ENCODE measurements around the gene KRTDAP.
A peak's percentile ranks its signal among the peaks of the same experiment; 100 is the strongest.
"Not testable (repeated sequence)": the region's sequence is repeated elsewhere in the genome, so short reads cannot be mapped to it uniquely, and the experiment has no call there.

Gene KRTDAP

GRCh38 chr19:35483089-35483488, 7.2 kb downstream of the KRTDAP start:
- no peak overlapping the region for H2BK5ac ChIP-seq (ENCODE audit: low read depth, low read length, poor library complexity)
- H4K12ac ChIP-seq (ENCODE audit: low read depth, low read length): no peak overlapping the region
- H3K4me2 ChIP-seq (ENCODE audit: low read length): no peak overlapping the region
- no peak overlapping the region for H2AK5ac ChIP-seq (ENCODE audit: low read length)
- no peak overlapping the region for H3K4me3 ChIP-seq (ENCODE audit: low read depth, low read length)
- WGBS (ENCODE audit: extremely low coverage, insufficient coverage, insufficient read length): no CpG with 5 or more reads among the region's 5 CpGs
- no peak overlapping the region for H2AFZ ChIP-seq (ENCODE audit: insufficient read depth, low read length, poor library complexity)
- H3K36me3 ChIP-seq (ENCODE audit: control insufficient read depth in 1 of 2, insufficient read depth in 2 of 2, low read length in 2 of 2): no peaks in the 10 kb centered on the region
- H3K4ac ChIP-seq (ENCODE audit: low read depth, low read length): no peak overlapping the region
- DNase-seq: no peak
- no peak overlapping the region for H4K91ac ChIP-seq (ENCODE audit: low read depth, low read length)
- no peaks in the 10 kb centered on the region for H3K9me3 ChIP-seq (ENCODE audit: insufficient read depth, low read depth, low read length)
- no peak overlapping the region for H3K18ac ChIP-seq (ENCODE audit: low read length)
- H3K4me1 ChIP-seq (ENCODE audit: control insufficient read depth in 1 of 2, insufficient read depth in 2 of 2, low read length in 2 of 2): peaks cover 0 to 5% of the 10 kb centered on the region in 2 experiments
- H3K27me3 ChIP-seq (ENCODE audit: insufficient read depth, low read length): no peaks in the 10 kb centered on the region
- H4K8ac ChIP-seq (ENCODE audit: low read depth, low read length): no peak overlapping the region
- no peak overlapping the region for H3K9ac ChIP-seq (ENCODE audit: low read length)
- H3K14ac ChIP-seq (ENCODE audit: low read length): no peak overlapping the region
- peak overlapping the region; percentile 10 for H3K23ac ChIP-seq (ENCODE audit: low read length)
- H3K79me1 ChIP-seq (ENCODE audit: low read length): no peaks in the 10 kb centered on the region
- no peak overlapping the region for H3K27ac ChIP-seq (ENCODE audit: low read depth, low read length)
- no peaks in the 10 kb centered on the region for H3K79me2 ChIP-seq (ENCODE audit: control insufficient read depth, insufficient read depth, low read length, poor library complexity)
- no peak overlapping the region for H2BK12ac ChIP-seq (ENCODE audit: low read length)
- no peak overlapping the region for H2BK120ac ChIP-seq (ENCODE audit: insufficient read depth, low read length, poor library complexity)

GRCh38 chr19:35478794-35479677, 11.2 kb downstream of the KRTDAP start:
- Histone ChIP-seq H3K4ac (ENCODE audit: low read depth, low read length) (no peak overlapping the region), H2AFZ (ENCODE audit: insufficient read depth, low read length, poor library complexity) (no peak overlapping the region), H3K9ac (ENCODE audit: low read length) (no peak overlapping the region), H3K27me3 (ENCODE audit: insufficient read depth, low read length) (no peaks in the 10 kb centered on the region), H2BK5ac (ENCODE audit: low read depth, low read length, poor library complexity) (no peak overlapping the region), H3K4me1 (ENCODE audit: control insufficient read depth in 1 of 2, insufficient read depth in 2 of 2, low read length in 2 of 2) (peaks cover 0 to 5% of the 10 kb centered on the region in 2 experiments), H3K36me3 (ENCODE audit: control insufficient read depth in 1 of 2, insufficient read depth in 2 of 2, low read length in 2 of 2) (no peaks in the 10 kb centered on the region), H4K12ac (ENCODE audit: low read depth, low read length) (no peak overlapping the region), H3K4me3 (ENCODE audit: low read depth, low read length) (no peak overlapping the region), H4K8ac (ENCODE audit: low read depth, low read length) (no peak overlapping the region), H2BK12ac (ENCODE audit: low read length) (no peak overlapping the region), H3K18ac (ENCODE audit: low read length) (no peak overlapping the region), H2AK5ac (ENCODE audit: low read length) (no peak overlapping the region), H3K79me2 (ENCODE audit: control insufficient read depth, insufficient read depth, low read length, poor library complexity) (no peaks in the 10 kb centered on the region), H3K79me1 (ENCODE audit: low read length) (no peaks in the 10 kb centered on the region), H3K9me3 (ENCODE audit: insufficient read depth, low read depth, low read length) (no peaks in the 10 kb centered on the region), H3K14ac (ENCODE audit: low read length) (no peak overlapping the region), H4K91ac (ENCODE audit: low read depth, low read length) (no peak overlapping the region), H3K27ac (ENCODE audit: low read depth, low read length) (no peak overlapping the region), H3K23ac (ENCODE audit: low read length) (no peak overlapping the region), H3K4me2 (ENCODE audit: low read length) (peak overlapping the region; percentile 33), H2BK120ac (ENCODE audit: insufficient read depth, low read length, poor library complexity) (no peak overlapping the region)
- peak; percentile 20 to 79 for DNase-seq
- no CpG with 5 or more reads among the region's 21 CpGs for WGBS (ENCODE audit: extremely low coverage, insufficient coverage, insufficient read length)

- Histone ChIP-seq H3K27me3 (ENCODE audit: insufficient read depth, low read length) (no peaks in the 10 kb centered on the region), H3K14ac (ENCODE audit: low read length) (no peak overlapping the region), H3K36me3 (ENCODE audit: control insufficient read depth in 1 of 2, insufficient read depth in 2 of 2, low read length in 2 of 2) (no peaks in the 10 kb centered on the region), H3K79me2 (ENCODE audit: control insufficient read depth, insufficient read depth, low read length, poor library complexity) (no peaks in the 10 kb centered on the region), H2BK5ac (ENCODE audit: low read depth, low read length, poor library complexity) (no peak overlapping the region), H3K4me1 (ENCODE audit: control insufficient read depth in 1 of 2, insufficient read depth in 2 of 2, low read length in 2 of 2) (peaks cover 0 to 5% of the 10 kb centered on the region in 2 experiments), H2BK12ac (ENCODE audit: low read length) (no peak overlapping the region), H3K9ac (ENCODE audit: low read length) (no peak overlapping the region), H4K91ac (ENCODE audit: low read depth, low read length) (no peak overlapping the region), H3K23ac (ENCODE audit: low read length) (no peak overlapping the region), H4K8ac (ENCODE audit: low read depth, low read length) (no peak overlapping the region), H3K18ac (ENCODE audit: low read length) (no peak overlapping the region), H2AK5ac (ENCODE audit: low read length) (no peak overlapping the region), H3K9me3 (ENCODE audit: insufficient read depth, low read depth, low read length) (no peaks in the 10 kb centered on the region), H4K12ac (ENCODE audit: low read depth, low read length) (no peak overlapping the region), H2BK120ac (ENCODE audit: insufficient read depth, low read length, poor library complexity) (no peak overlapping the region), H3K4ac (ENCODE audit: low read depth, low read length) (no peak overlapping the region), H3K27ac (ENCODE audit: low read depth, low read length) (no peak overlapping the region), H2AFZ (ENCODE audit: insufficient read depth, low read length, poor library complexity) (no peak overlapping the region), H3K79me1 (ENCODE audit: low read length) (no peaks in the 10 kb centered on the region), H3K4me3 (ENCODE audit: low read depth, low read length) (no peak overlapping the region), H3K4me2 (ENCODE audit: low read length) (no peak overlapping the region)
- no peak for DNase-seq
- 100% methylated on average over 1 of the region's 4 CpGs for WGBS (ENCODE audit: extremely low coverage, insufficient coverage, insufficient read length)
Observed at GRCh38 chr19:35476149-35476548, 14.1 kb downstream of the KRTDAP start.

GRCh38 chr19:35474594-35474993, 15.7 kb downstream of the KRTDAP start:
- not testable (repeated sequence) for H3K18ac ChIP-seq (ENCODE audit: low read length); H3K4me3 ChIP-seq (ENCODE audit: low read depth, low read length); H3K9ac ChIP-seq (ENCODE audit: low read length); H3K79me2 ChIP-seq (ENCODE audit: control insufficient read depth, insufficient read depth, low read length, poor library complexity); DNase-seq; H2BK5ac ChIP-seq (ENCODE audit: low read depth, low read length, poor library complexity); H3K4me2 ChIP-seq (ENCODE audit: low read length); H3K79me1 ChIP-seq (ENCODE audit: low read length); H4K12ac ChIP-seq (ENCODE audit: low read depth, low read length); H3K36me3 ChIP-seq (ENCODE audit: control insufficient read depth in 1 of 2, insufficient read depth in 2 of 2, low read length in 2 of 2); H2BK120ac ChIP-seq (ENCODE audit: insufficient read depth, low read length, poor library complexity); H3K27me3 ChIP-seq (ENCODE audit: insufficient read depth, low read length); H4K91ac ChIP-seq (ENCODE audit: low read depth, low read length); H3K27ac ChIP-seq (ENCODE audit: low read depth, low read length); H3K4me1 ChIP-seq (ENCODE audit: control insufficient read depth in 1 of 2, insufficient read depth in 2 of 2, low read length in 2 of 2); H3K14ac ChIP-seq (ENCODE audit: low read length); H2AFZ ChIP-seq (ENCODE audit: insufficient read depth, low read length, poor library complexity); H3K4ac ChIP-seq (ENCODE audit: low read depth, low read length); H3K23ac ChIP-seq (ENCODE audit: low read length); H2AK5ac ChIP-seq (ENCODE audit: low read length); H4K8ac ChIP-seq (ENCODE audit: low read depth, low read length); H2BK12ac ChIP-seq (ENCODE audit: low read length); H3K9me3 ChIP-seq (ENCODE audit: insufficient read depth, low read depth, low read length)
- WGBS (ENCODE audit: extremely low coverage, insufficient coverage, insufficient read length): no CpG with 5 or more reads among the region's 7 CpGs

All from trophoblast cell (in vitro differentiated cells and primary cell).